Stimulated activated CD8-positive, alpha-beta memory T cell treated with anti-CD3 and anti-CD28 coated beads, Interleukin-4, amount 100 ng/mL, for 4 hours (primary cell): Measurements from ENCODE around the gene MAP3K12.
"Not testable (repeated sequence)": the region's sequence is repeated elsewhere in the genome, so short reads cannot be mapped to it uniquely, and the experiment has no call there.

Experiments used
- DNase-seq, 2 donors: peaks; one replicate each; pipeline ENCODE4 v3.0.0-alpha.2; 2020; ENCODE audit warnings: low read depth in 2 of 2, low spot score in 1 of 2

MAP3K12 gene

GRCh38 chr12:53468282-53468681, 31.0 kb downstream of the MAP3K12 start:
- DNase-seq = no peak

DNA sequence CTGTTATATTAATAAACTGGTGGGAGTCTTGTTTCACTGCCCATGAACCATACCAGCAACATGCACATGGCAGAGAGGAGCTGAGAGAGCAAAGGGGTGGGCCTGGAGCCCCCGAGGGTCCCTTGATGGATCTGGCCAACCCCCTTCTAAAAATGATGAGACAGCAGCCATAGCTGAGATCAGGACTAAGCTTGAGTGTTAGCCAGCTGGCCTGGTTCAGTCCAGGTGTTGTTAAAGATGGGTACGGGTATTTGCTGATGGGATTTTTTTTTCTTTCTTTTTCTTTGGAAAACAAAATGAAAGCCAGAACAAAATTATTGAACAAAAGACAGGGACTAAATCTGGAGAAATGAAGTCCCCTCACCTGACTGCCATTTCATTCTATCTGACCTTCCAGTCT, 31.4 kb downstream of the MAP3K12 start:
- no peak for DNase-seq

- no peak for DNase-seq
Observed at GRCh38 chr12:53467082-53467481, 32.2 kb downstream of the MAP3K12 start.

GRCh38 chr12:53466640-53467039, 32.6 kb downstream of the MAP3K12 start:
- DNase-seq = no peak

- DNase-seq = no peak
Observed at GRCh38 chr12:53465679-53466078, 33.6 kb downstream of the MAP3K12 start.

DNA sequence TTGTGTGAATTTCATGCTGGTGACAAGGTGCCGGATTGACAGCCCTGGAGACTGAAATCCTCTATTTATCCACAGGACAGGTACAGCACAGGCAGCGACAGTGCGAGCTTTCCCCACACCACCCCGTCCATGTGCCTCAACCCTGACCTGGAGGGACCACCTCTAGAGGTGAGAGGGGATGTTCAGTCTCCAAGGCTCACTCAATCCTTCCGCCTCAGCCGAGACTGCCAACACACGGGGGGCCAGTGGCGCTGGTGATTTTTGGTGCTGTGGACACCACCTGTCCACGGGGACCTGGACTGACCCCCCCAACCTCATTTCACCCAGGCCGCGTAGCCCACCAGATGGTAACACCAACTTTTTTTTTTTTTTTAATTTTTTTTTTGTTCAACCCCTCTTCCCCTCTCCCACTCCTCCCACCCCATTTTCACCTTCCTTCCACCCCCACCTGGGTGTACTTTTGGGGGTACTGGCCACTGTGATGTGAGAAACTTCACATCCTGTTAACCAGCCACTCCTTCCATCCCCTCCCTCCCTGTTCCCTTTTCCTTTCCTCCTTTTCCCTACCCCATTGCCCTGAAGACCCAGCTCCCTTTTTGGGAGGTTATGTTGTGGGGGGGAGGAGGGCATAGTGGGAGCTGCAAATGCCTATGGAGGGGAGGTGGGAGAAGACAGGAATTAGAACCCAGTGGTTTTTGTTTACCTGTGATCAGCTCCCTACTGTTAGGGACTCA, 34.4 kb downstream of the MAP3K12 start:
- no peak for DNase-seq

GRCh38 chr12:53463802-53464560, 35.3 kb downstream of the MAP3K12 start:
- no peak for DNase-seq

DNA sequence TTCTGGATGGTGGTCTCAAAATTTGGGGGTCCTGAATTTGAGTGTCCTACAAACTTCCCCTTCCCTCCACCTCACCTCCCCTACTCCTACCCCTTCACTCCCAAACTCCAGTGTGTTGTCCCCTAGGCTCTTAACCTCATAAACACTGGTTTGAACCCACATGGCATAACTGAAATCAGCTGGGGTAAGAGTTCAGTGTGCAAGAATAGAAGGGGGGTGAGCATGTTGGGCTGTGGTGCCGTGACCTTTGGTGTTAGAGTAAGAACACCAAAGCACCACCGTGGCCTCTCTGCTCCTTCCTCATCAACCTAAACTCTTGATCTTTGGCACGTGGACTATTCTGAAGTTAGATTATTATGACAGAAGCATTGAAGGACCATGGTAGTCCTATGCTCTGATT, 36.3 kb downstream of the MAP3K12 start:
- no peak for DNase-seq

DNA sequence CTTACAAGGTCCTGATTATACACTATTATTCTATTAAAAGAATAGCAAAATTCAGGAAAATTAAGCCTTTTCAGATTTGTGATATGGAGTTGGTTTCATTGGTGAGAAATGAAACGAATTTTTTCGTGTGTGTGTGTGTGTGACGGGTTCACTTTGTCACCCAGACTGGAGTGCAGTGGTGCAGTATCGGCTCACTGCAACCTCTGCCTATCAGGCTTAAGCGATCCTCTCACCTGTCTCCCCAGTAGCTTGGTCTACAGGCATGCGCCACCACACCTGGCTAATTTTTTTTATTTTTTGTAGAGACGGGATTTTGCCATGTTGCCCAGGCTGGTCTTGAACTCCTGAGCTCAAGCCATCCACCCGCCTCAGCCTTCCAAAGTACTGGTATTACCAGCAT, 37.7 kb downstream of the MAP3K12 start:
- DNase-seq = no peak

- no peak for DNase-seq
Observed at GRCh38 chr12:53461059-53461458, 38.2 kb downstream of the MAP3K12 start.

DNA sequence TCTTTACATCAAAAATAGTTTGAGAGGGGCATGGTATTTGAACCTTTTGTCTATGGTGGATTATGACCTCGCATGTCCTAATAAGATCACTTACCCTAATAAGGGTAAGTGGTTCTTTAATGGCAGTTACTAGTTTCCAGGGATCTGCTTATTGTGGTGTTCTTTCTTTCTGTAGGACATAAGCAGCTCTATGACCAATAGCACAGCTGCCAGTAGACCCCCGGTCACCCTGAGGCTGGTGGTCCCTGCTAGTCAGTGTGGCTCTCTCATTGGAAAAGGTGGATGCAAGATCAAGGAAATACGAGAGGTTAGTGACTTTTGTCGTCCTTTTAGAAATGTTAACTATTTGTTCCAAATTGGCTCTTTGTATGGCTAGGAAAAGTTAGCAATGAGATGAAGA, 40.2 kb downstream of the MAP3K12 start:
- no peak for DNase-seq

DNA sequence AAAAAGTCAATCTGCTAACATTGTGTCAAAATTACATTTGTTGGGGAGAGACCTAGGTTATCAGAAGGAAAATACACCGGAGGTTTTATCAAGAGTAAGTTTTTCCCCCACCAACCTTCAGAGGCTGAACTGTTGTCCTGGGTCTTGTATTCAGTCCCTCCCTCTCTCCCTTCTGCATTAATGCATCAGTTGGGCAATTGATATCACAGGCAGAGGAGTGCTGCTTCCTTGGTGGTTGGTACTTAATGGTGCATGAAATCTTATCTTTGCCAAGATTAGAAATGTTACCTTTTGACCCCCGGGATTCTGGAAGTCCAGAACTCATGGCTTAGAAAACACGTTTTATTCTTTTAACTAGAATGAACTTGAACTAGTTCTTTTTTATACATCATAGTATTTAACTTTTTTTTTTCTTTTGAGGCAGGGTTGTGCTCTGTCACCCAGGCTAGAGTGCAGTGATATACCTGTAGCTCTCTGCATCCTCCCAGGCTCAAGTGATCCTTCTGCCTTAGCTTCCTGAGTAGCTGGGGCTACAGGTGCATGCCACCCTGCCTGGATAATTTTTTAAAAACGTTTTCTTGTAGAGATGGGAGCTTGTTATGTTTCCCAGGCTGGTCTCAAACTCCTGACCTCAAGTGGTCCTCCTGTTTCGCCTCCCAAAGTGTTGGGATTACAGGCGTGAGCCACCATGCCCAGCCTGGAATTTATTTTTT, 42.4 kb downstream of the MAP3K12 start:
- DNase-seq = no peak

GRCh38 chr12:53454707-53455106, 44.6 kb downstream of the MAP3K12 start:
- DNase-seq = no peak

GRCh38 chr12:53453953-53454640, 45.2 kb downstream of the MAP3K12 start:
- no peak for DNase-seq

GRCh38 chr12:53452159-53453077, 46.8 kb downstream of the MAP3K12 start:
- peak; percentile 59 to 61 for DNase-seq

GRCh38 chr12:53451661-53452158, 47.5 kb downstream of the MAP3K12 start, which contains the start of gene PCBP2:
Gene PCBP2 (plus strand): TSS chr12:53452102. CDS start chr12:53454801, 2,699 bp downstream.
- DNase-seq = peak; percentile 86 to 97

- DNase-seq = no peak
Observed at GRCh38 chr12:53450936-53451335, 48.3 kb downstream of the MAP3K12 start.

GRCh38 chr12:53444593-53445325, 54.5 kb downstream of the MAP3K12 start:
- DNase-seq = not testable (repeated sequence)

DNA sequence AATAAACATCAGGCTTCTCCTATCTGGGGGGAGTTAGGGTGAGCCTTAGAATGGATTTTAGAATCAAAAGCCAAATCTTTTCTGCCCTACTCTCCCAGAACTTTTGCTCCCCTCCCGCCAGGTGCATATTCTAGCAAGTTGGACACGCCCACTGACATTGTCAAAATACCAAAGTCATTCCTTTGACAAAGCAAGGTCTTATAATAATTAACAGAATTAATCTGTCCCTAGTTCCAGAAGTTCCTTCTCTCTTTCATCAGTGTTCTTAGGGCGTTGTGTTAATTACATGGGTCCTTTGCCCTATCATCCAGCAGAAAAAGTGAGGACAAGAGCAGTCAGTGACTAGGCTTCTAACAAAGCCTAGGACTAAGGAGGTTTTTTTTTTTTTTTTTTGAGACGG, 55.3 kb downstream of the MAP3K12 start:
- DNase-seq = no peak
